ENCODE data around the gene GXYLT2. TPM values are rescaled to one million over a fixed set of nuclear protein-coding genes. Genes with fewer than 3 reads are reported as not detected.

The GXYLT2 gene
- total and polyA plus RNA-seq, 2 experiments from 2014 or later: 2.0 to 5.8 TPM

DNA sequence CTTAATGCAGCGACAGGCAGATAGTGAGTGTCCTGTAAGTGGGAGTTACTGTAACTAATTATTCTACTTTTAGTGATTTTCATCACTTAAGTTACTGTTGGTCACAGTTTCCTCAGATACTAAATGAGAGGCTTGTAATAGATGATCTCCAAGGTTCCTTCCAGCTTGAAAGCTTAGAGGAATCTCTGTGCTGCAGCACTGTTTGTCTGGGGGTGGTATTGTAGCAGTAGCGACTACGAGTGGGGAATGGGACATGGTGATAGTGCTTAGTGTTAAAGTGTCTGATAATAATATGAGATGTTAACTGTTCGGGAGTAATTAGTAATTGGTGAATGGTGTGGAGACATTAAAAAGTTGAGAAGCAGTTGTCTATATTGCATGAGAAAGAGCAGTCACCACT is 121.2 kb downstream of the GXYLT2 start:
- no peak overlapping the region; the same call in 1 of the 2 replicates for H3K27ac Mint-ChIP-seq
- Histone ChIP-seq H3K27me3 (ENCODE audit: insufficient read depth) (no peaks in the 10 kb centered on the region), H4K20me1 (replicated peaks; ENCODE audit: insufficient read depth) (peaks cover 93% of the 10 kb centered on the region), H3K27ac (ENCODE audit: low read depth) (no peak overlapping the region; the same call in 1 of the 2 replicates), H3K9me2 (ENCODE audit: insufficient read depth) (no peaks in the 10 kb centered on the region), H3K79me2 (replicated peaks; ENCODE audit: insufficient read depth) (no peaks in the 10 kb centered on the region; the same call in 1 of the 2 replicates), H3K36me3 (ENCODE audit: insufficient read depth) (peaks cover 5% of the 10 kb centered on the region; the same call in 1 of the 2 replicates), H2AFZ (no peak overlapping the region), H3K4me3 (no peak overlapping the region), H3K4me2 (no peak overlapping the region), H3K4me1 (ENCODE audit: insufficient read depth) (peaks cover 18% of the 10 kb centered on the region), H3F3A (replicated peaks; ENCODE audit: low read depth) (no peaks in the 10 kb centered on the region)
- H3K4me1 Mint-ChIP-seq: peaks cover 39% of the 10 kb centered on the region
- peaks cover 41% of the 10 kb centered on the region for H3K36me3 Mint-ChIP-seq (ENCODE audit: low read depth)
- DNase-seq (ENCODE audit: low spot score) (no peak), ATAC-seq (no peak; the same call in 2 of the 3 replicates)
- no peak for TF ChIP-seq NANOG (IDR thresholded peaks at IDR 0.05; ENCODE audit: borderline replicate concordance)
- TF ChIP-seq JUNB (IDR thresholded peaks at IDR 0.05; ENCODE audit: unreplicated experiment): no peak
- no peak for TF ChIP-seq CREB1 (CRISPR knock-in tag; IDR thresholded peaks at IDR 0.05; ENCODE audit: low read depth)
- TF ChIP-seq, protein P1, sequence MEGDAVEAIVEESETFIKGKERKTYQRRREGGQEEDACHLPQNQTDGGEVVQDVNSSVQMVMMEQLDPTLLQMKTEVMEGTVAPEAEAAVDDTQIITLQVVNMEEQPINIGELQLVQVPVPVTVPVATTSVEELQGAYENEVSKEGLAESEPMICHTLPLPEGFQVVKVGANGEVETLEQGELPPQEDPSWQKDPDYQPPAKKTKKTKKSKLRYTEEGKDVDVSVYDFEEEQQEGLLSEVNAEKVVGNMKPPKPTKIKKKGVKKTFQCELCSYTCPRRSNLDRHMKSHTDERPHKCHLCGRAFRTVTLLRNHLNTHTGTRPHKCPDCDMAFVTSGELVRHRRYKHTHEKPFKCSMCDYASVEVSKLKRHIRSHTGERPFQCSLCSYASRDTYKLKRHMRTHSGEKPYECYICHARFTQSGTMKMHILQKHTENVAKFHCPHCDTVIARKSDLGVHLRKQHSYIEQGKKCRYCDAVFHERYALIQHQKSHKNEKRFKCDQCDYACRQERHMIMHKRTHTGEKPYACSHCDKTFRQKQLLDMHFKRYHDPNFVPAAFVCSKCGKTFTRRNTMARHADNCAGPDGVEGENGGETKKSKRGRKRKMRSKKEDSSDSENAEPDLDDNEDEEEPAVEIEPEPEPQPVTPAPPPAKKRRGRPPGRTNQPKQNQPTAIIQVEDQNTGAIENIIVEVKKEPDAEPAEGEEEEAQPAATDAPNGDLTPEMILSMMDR (conservative IDR thresholded peaks at IDR 0.05; ENCODE audit: low read depth in 2 of 2): no peak
- TF ChIP-seq STAT1 (IDR thresholded peaks at IDR 0.05; ENCODE audit: unreplicated experiment): no peak
- TF ChIP-seq EZH2phosphoT487 (IDR thresholded peaks at IDR 0.05; ENCODE audit: unreplicated experiment): no peak
- no peak for TF ChIP-seq EZH2 (IDR thresholded peaks at IDR 0.05; ENCODE audit: low read depth, unreplicated experiment)
- TF ChIP-seq, protein P2, sequence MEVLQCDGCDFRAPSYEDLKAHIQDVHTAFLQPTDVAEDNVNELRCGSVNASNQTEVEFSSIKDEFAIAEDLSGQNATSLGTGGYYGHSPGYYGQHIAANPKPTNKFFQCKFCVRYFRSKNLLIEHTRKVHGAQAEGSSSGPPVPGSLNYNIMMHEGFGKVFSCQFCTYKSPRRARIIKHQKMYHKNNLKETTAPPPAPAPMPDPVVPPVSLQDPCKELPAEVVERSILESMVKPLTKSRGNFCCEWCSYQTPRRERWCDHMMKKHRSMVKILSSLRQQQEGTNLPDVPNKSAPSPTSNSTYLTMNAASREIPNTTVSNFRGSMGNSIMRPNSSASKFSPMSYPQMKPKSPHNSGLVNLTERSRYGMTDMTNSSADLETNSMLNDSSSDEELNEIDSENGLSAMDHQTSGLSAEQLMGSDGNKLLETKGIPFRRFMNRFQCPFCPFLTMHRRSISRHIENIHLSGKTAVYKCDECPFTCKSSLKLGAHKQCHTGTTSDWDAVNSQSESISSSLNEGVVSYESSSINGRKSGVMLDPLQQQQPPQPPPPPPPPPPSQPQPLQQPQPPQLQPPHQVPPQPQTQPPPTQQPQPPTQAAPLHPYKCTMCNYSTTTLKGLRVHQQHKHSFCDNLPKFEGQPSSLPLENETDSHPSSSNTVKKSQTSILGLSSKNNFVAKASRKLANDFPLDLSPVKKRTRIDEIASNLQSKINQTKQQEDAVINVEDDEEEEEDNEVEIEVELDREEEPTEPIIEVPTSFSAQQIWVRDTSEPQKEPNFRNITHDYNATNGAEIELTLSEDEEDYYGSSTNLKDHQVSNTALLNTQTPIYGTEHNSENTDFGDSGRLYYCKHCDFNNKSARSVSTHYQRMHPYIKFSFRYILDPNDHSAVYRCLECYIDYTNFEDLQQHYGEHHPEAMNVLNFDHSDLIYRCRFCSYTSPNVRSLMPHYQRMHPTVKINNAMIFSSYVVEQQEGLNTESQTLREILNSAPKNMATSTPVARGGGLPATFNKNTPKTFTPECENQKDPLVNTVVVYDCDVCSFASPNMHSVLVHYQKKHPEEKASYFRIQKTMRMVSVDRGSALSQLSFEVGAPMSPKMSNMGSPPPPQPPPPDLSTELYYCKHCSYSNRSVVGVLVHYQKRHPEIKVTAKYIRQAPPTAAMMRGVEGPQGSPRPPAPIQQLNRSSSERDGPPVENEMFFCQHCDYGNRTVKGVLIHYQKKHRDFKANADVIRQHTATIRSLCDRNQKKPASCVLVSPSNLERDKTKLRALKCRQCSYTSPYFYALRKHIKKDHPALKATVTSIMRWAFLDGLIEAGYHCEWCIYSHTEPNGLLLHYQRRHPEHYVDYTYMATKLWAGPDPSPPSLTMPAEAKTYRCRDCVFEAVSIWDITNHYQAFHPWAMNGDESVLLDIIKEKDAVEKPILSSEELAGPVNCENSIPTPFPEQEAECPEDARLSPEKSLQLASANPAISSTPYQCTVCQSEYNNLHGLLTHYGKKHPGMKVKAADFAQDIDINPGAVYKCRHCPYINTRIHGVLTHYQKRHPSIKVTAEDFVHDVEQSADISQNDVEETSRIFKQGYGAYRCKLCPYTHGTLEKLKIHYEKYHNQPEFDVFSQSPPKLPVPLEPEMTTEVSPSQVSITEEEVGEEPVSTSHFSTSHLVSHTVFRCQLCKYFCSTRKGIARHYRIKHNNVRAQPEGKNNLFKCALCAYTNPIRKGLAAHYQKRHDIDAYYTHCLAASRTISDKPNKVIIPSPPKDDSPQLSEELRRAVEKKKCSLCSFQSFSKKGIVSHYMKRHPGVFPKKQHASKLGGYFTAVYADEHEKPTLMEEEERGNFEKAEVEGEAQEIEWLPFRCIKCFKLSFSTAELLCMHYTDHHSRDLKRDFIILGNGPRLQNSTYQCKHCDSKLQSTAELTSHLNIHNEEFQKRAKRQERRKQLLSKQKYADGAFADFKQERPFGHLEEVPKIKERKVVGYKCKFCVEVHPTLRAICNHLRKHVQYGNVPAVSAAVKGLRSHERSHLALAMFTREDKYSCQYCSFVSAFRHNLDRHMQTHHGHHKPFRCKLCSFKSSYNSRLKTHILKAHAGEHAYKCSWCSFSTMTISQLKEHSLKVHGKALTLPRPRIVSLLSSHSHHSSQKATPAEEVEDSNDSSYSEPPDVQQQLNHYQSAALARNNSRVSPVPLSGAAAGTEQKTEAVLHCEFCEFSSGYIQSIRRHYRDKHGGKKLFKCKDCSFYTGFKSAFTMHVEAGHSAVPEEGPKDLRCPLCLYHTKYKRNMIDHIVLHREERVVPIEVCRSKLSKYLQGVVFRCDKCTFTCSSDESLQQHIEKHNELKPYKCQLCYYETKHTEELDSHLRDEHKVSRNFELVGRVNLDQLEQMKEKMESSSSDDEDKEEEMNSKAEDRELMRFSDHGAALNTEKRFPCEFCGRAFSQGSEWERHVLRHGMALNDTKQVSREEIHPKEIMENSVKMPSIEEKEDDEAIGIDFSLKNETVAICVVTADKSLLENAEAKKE (CRISPR knock-in tag; IDR thresholded peaks at IDR 0.05): no peak
- TF ChIP-seq, protein P3, sequence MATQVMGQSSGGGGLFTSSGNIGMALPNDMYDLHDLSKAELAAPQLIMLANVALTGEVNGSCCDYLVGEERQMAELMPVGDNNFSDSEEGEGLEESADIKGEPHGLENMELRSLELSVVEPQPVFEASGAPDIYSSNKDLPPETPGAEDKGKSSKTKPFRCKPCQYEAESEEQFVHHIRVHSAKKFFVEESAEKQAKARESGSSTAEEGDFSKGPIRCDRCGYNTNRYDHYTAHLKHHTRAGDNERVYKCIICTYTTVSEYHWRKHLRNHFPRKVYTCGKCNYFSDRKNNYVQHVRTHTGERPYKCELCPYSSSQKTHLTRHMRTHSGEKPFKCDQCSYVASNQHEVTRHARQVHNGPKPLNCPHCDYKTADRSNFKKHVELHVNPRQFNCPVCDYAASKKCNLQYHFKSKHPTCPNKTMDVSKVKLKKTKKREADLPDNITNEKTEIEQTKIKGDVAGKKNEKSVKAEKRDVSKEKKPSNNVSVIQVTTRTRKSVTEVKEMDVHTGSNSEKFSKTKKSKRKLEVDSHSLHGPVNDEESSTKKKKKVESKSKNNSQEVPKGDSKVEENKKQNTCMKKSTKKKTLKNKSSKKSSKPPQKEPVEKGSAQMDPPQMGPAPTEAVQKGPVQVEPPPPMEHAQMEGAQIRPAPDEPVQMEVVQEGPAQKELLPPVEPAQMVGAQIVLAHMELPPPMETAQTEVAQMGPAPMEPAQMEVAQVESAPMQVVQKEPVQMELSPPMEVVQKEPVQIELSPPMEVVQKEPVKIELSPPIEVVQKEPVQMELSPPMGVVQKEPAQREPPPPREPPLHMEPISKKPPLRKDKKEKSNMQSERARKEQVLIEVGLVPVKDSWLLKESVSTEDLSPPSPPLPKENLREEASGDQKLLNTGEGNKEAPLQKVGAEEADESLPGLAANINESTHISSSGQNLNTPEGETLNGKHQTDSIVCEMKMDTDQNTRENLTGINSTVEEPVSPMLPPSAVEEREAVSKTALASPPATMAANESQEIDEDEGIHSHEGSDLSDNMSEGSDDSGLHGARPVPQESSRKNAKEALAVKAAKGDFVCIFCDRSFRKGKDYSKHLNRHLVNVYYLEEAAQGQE (IDR thresholded peaks at IDR 0.05; ENCODE audit: unreplicated experiment): no peak
- TF ChIP-seq, protein P4, sequence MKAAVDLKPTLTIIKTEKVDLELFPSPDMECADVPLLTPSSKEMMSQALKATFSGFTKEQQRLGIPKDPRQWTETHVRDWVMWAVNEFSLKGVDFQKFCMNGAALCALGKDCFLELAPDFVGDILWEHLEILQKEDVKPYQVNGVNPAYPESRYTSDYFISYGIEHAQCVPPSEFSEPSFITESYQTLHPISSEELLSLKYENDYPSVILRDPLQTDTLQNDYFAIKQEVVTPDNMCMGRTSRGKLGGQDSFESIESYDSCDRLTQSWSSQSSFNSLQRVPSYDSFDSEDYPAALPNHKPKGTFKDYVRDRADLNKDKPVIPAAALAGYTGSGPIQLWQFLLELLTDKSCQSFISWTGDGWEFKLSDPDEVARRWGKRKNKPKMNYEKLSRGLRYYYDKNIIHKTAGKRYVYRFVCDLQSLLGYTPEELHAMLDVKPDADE (IDR thresholded peaks at IDR 0.05): no peak
- no peak for TF ChIP-seq POLR2AphosphoS5 (IDR thresholded peaks at IDR 0.05; ENCODE audit: low read depth)
- no peak for TF ChIP-seq ZNF331 (CRISPR knock-in tag; IDR thresholded peaks at IDR 0.05; ENCODE audit: low read depth)
- no peak for TF ChIP-seq ZNF114 (CRISPR knock-in tag; IDR thresholded peaks at IDR 0.05)
- peaks cover 5% of the 10 kb centered on the region for H3K27me3 Mint-ChIP-seq (ENCODE audit: insufficient read depth, low read depth, poor library complexity)
- H3K4me3 Mint-ChIP-seq: no peak overlapping the region
- no peaks in the 10 kb centered on the region for H3K9me3 Mint-ChIP-seq

Data from GM23338 (cell line).